HG02623 (cell line): Measurements from ENCODE around the gene VPS45.
A peak's percentile ranks its signal among the peaks of the same experiment; 100 is the strongest.
"Not testable (repeated sequence)": the region's sequence is repeated elsewhere in the genome, so short reads cannot be mapped to it uniquely, and the experiment has no call there.

Experiments
- ATAC-seq: cut with Tn5 transposase; IDR thresholded peaks from one replicate; pipeline ENCODE4 v1.9.1; 2021; ENCODE audit warnings: moderate library complexity; ENCODE audit not compliant: unreplicated experiment

VPS45 gene, protein sequence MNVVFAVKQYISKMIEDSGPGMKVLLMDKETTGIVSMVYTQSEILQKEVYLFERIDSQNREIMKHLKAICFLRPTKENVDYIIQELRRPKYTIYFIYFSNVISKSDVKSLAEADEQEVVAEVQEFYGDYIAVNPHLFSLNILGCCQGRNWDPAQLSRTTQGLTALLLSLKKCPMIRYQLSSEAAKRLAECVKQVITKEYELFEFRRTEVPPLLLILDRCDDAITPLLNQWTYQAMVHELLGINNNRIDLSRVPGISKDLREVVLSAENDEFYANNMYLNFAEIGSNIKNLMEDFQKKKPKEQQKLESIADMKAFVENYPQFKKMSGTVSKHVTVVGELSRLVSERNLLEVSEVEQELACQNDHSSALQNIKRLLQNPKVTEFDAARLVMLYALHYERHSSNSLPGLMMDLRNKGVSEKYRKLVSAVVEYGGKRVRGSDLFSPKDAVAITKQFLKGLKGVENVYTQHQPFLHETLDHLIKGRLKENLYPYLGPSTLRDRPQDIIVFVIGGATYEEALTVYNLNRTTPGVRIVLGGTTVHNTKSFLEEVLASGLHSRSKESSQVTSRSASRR

DNA sequence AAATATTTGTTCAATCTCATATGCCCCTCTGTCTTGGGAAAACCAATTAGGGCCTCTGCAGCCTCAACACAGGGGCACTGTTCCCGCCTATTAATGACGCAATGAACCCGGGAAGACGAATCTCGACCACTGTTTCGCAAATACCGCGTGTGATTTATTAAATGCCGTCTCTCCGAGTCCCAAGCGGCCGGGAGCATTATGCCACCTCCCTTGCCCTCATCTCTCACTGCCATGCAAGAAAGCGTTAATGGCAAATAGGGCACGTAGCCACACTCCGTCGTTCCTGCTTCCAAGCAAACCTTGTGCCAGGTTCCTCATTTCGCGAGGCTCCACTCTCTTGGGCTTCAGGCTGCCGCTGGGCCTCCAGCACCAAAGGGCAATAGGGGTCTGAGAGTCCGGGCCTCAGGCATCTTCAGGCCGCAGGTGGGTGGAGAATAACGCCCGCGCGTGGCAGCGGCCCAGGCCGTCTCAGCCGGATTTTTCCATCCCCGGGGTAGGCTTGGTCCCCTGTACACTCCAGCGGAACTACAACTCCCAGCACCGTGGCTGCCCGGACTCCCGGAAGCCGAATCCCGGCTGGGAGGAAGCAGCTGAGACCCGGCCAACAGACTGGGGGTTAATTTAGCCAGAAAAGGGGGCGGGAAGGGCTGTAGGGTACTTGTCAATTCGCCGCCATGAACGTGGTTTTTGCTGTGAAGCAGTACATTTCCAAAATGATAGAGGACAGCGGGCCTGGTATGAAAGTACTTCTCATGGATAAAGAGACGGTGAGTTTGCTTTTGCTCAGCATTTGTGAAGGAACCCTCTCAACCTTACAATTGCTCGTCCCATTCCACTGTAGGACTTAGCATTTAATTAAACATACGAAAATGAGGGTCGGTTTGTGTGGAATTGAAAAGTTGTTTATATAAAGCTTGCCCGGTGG is at the start of gene VPS45:
Gene VPS45 (plus strand): TSS at position 593 of the 925 bp plus-strand sequence. CDS start 82 bp downstream, at position 675.
- peak; percentile 80 for ATAC-seq

DNA sequence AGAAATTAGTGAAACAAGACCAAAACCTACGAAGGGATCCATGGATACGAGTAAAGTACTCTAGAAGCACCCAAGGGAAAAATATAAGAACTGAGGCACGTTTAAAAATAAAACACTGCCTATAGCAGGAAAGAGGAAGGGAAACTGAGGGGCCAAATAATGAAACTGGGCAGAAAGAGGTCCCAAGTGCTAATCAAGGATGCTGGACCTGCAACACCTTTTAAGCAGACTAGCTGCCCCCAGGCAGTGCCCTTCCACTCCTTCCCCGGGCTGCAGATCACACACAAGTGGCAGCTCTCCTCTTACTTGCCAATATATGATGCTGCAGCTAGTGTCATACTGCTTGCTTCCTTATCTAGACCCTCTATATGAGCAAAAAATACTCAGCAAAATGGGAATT is 49.4 kb upstream of the VPS45 start:
- ATAC-seq = no peak

DNA sequence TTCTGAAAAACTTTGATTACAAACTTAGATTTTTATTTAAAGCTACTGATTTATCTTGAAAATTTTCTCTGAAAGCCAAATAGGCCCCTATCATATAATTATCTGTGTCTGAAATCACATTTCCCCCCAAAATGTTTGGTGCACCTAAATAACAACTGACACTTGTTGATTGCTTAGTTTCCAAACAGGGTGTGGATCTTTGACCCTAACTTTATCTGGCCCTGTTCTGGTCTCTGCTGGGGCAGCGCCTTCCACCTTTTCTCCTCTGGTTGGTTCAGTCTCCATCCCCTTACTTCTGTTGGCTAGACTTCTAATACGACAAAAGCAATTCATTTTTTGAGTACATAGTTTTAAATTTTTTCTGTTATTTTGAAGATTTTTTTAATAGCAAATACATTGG is 46.9 kb upstream of the VPS45 start:
- ATAC-seq = no peak

DNA sequence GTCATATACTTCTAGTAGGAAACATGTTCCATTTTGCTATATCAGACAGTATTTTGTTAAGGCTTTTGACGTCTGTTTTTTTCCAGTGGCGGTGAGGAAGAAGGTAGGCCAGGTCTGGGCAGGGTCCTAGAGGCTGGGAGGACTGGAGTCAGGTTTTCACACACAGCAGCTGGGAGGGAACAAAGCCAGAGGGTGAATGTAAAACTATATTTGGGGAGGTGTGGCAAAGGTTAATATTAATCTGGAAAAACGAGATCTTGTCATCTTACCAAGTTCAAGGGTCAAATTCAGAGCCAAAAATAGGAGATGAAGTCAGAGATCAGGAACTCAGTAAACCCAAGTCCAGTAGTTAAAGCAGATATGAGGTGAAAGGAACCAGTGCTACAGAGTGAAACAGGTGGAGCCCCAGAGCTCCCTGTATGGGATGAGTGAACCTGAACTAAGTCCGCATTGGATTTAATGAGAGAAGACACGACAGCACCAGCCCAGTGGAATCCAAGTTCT is 46.3 kb upstream of the VPS45 start:
- no peak for ATAC-seq

DNA sequence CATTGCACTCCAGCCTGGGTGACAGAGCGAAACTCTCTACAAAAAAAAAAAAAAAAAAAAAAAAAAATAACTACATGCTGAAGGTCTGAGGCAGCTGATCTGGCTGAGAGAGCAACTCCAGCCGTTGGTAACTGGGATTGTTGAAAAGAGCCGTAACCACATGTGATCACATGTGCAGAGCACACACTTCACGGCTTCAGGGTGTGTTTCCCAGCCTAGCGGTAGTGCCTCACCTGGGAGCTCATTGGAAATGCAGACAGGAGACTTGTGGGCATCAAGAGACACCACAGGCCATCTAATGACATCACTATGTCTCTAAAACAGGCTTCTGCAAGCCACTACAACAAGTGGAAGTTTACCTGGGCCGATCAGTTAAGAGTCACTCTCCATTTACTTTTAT is 45.2 kb upstream of the VPS45 start:
- ATAC-seq = no peak

DNA sequence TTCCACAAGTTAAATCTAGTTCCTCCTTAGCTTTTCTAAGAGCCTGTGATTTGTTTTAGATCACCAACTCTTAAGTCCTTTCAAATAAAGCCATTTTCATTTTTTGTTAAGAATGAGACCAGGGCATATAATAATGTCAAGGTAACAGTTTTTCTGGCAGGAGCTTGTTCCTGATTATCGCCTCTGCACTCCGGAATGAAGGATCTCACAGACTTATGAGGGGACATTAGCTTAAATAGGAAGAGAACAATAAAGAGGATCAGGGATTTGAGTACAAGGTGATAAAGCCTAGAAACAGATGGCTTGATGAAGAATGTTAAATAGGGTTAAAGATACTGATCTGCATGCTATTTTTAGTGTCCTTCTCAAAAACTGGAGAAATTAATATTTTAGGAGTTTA is 43.4 kb upstream of the VPS45 start:
- ATAC-seq = no peak

DNA sequence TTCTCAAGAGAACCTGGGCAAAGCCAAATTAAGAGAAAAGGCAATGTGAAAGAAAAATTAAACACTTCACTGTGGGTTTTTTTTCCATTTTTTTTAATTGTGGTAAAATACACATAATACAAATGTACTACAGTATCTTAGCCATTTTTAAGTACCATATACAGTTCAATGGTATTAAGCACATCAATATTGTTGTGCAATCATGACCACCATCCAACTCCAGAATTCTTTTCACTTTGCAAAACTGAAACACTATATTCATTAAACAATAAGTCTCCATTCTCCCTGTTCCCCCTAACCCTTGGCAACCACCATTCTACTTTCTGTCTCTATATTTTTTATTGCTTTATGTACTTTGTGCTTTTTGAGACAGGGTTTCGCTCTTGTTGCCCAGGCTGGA is 39.3 kb upstream of the VPS45 start:
- no peak for ATAC-seq

DNA sequence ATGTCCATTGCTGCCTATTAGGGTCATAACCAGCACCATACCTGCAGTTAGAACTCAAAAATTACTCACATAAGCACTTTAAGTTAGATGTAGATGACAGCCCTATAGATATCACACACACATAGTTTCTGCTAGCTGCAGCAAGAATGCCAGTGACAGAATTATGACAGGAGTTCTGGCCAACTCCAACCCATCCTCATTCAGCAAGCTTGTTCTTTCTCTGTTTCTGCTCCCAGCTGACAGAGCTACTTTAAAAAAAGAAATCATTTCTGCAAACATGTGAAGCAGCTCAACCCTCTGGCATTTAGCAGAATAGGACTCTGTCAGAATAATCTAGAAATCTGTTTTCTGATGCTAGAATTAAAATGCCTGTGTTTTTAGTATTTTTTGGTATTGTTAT is 33.2 kb upstream of the VPS45 start:
- ATAC-seq = no peak

DNA sequence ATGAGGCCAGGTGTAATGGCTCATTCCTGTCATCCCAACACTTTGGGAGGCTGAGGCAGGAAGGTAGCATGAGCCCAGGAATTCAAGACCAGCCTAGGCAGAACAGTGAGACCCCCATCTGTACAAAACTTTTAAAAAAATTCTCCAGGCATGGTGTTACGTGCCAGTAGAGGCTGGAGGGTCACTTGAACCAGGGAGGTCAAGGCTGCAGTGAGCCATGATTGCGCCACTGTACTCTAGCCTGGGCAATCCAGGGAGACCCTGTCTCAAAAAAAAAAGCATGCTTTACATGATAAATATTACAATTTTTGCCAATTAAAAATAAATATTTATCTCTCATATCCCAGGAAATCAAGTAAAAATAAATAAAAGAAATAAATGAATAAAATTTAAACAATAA is 17.6 kb upstream of the VPS45 start:
- no peak for ATAC-seq

DNA sequence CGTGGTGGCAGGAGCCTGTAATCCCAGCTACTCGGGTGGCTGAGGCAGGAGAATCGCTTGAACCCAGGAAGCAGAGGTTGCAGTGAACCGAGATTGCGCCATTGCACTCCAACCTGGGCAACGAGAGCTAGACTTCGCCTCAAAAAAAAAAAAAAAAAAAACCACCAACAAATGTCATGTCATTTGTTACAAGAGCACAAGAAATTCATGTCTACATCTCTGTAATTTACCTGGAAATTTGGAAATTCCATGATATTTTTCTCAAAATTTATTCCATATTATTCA is 16.5 kb upstream of the VPS45 start:
- no peak for ATAC-seq

DNA sequence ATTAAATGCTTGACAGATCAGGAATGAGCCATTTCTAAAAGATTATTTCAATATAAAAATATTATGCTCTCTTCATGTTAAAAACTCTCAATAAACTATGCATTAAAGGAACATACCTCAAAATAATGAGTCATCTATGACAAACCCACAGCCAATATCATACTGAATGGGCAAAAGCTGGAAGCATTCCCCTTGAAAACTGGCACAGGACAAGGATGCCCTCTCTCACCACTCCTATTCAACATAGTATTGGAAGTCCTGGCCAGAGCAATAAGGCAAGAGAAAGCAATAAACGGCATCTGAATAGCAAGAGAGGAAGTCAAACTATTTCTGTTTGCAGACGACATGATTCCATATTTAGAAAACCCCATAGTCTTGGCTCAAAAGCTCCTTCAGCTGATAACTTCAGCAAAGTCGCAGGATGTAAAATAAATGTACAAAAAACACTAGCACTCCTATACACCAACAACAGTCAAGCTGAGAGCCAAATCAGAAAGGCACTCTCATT is 15.6 kb upstream of the VPS45 start:
- ATAC-seq = not testable (repeated sequence)

DNA sequence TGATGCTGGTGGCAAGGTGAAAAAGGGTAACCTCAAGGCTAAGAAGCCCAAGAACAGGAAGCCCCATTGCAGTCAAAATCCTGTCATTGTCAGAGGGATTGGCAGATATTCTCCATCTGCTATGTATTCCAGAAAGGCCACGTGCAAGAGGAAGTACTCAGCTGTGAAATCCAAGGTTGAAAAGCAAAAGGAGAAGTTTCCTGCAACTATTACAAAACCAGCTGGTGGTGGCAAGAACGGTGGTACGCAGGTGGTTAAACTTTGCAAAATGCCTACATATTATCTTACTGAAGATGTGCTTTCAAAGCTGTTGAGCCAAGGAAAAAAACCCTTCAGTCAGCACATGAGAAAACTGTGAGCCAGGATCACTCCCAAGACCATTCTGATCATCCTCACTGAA is 13.7 kb upstream of the VPS45 start:
- no peak for ATAC-seq

DNA sequence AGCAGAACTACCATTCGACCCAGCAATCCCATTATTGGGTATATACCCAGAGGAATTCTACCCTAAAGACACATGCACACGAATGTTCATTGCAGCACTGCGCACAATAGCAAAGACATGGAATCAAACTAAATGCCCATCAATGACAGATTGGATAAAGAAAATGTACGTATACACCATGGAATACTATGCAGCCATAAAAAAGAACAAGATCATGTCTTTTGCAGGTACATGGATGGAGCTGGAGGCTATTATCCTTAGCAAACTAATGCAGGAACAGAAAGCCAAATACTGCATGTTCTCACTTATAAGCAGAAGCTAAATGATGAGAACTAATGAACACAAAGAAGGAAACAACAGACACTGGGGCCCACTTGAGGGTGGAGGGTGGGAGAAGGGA is 12.1 kb upstream of the VPS45 start:
- ATAC-seq = not testable (repeated sequence)

DNA sequence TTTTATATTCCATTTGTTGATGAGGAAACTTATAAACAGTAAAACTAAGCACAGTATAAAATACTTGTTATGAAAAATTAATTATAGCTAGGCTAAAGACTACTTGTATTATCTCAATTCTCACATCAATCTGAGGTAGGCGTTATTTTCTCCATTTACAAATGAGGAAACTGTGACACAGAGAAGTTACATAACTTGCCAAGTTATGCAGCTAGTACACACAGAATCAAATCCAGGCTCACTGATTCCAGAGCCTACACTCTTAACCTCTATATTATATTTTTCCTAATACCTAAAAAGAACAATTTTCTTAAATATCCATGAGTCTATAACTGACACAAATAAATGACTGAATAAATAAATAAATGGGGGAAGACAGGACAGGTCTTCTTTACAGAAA is 11.2 kb upstream of the VPS45 start:
- ATAC-seq = no peak

DNA sequence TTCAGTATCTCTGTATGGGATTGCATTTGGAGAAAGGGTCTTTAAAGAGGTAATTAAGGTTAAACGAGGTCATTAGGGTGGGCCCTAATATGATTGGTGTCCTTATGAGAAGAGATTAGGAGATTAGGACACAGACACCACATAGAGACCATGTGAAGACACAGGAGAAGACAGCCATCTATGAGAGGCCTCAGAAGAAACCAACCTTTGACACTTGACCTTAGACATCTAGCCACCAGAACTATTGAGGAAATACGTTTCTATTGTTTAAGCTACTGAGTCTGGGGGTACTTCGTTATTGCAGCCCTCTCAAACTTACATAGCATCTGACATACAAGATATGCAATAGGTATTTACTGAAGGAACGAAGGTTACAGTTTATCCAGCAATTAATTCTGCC is 7.3 kb upstream of the VPS45 start:
- ATAC-seq = no peak

DNA sequence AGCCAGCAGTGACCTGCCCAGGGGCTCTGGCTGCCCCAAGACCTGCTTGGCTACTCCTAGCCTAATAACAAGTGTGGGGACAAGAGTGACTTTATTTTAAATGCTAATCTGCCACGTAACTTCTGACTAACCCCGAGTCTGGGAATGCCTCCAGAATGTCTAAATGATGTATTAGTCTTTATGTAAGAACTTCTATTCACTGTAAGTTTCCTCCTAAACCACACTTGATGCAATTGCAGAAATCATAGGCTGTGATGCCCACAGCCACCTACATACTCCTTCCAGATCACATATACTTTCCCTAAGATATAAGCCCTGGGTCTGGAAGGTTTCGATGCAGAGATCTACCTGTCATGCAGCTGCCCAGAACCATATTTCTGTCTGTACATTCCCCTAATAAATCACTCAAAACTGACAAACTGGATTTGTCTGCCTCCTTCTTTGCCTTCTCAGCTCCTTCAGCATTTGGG is 5.9 kb upstream of the VPS45 start:
- ATAC-seq = no peak

DNA sequence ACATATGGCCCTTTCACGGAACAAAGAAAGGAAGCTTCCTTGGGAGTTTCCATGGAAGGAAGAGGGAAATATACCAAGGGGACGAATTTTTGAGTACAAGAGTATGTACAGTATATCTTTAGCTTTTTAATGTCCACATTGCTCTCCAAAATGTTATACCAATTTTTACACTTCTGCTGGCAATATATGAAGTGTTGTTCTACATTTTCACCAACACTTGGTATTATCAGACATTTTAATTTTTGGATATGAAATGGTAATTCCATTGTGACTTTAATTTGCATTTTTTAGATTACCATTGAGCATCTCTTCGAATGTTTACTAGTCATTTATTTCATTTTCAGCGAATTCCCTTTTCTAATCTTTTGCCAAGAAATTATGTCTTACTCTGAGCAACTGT is 5.5 kb upstream of the VPS45 start:
- no peak for ATAC-seq

DNA sequence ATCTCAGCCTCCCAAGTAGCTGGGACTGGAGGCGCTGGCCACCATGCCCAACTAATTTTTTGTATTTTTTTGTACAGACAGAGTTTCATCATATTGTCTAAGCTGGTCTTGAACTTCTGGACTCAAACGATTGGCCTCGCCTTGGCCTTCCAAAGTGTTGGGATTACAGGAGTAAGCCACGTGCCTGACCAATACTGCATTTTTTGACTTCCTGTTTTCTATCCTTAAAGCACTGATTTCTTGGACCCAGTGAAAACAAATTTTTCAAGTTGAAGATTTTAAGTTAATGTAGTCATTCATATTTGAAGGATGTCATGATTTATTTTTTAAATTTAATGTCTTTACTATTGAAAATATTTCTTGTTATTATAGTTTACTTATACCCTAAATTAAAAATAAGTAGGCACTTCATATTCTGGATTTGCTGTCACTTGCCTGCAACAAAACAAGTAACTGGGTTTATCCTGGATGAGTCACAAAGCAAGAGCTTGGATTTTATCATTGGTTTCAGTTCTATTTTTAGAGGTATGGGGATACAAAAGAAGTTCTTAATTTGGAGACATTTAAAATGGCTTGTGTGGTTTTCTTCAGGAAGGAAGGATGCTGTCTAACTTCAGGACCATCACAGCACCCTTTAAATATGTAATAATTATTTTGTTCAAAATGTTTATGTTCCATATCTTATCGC is 2.2 kb upstream of the VPS45 start:
- no peak for ATAC-seq

DNA sequence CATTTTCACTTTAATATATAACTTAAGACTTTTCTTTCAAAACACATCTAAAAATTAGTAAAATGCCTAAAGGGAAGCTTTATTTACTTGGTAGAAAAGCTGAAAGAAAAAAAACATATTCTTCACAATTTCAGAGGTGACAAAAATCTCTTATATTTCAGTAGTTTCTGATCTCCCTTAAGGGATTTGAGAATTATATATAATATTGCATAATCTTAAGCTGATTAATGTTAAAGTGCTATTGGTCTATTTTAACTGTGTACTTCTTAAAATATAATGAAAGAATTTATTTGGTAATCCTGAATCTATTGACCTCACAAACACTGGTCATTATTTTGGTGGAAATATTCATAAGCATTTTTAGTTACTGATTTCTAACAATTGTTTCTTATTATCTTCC is 1.2 kb upstream of the VPS45 start:
- no peak for ATAC-seq

DNA sequence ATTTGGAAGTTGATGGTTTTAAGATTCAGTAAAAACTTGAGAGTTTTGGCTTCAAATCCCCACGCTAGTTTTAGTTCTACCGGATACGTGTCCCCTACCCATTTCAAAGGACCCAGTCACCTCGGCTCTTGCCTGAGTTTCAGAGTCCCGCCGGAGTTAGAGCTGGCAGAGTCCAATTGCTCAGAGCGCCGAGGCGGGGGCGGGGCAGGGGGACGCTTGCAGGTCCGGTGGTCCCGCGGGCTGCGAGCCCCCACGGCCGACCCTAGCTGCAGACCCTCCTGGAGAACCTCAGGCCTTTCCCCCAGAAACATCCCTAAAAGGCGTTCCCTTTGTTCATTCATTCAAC is 765 bp upstream of the VPS45 start:
- peak; percentile 17 for ATAC-seq

DNA sequence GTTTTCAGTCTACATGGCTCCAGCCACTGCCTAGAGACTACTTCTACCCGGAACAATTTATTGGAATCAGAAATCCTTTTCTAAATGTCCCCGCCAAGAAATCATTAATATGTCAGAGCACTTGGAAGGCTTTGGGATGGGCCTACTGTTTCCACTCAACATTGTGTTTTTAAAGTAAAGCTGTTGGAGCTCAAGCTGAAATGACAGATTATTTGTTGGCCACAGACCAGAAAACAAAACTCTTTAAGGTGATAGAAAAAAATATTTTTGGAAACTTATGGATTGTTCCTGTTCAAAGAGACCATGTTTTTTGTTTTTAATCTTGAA is 496 bp downstream of the VPS45 start:
- ATAC-seq = no peak
